BJ (cell line): ENCODE results near the gene B4GALT4. TPM values are rescaled to one million over a fixed set of nuclear protein-coding genes. Genes with fewer than 3 reads are reported as not detected.

Experiments
- CTCF ChIA-PET: fragments of 350-600 bp; formaldehyde crosslinking; extraction: SDS; loops from one replicate; lab custom pipeline; 2021; ENCODE audit warnings: antibody characterized with exemption, inconsistent platforms; lab: Yijun Ruan, JAX
- POLR2A ChIA-PET: fragments of 300-600 bp; sonication (Branson Sonifier 250); formaldehyde crosslinking; extraction: SDS; loops from one replicate; lab custom pipeline; 2021; ENCODE audit warnings: antibody characterized with exemption; lab: Charles Lee
- DNase-seq: peaks from one replicate; pipeline ENCODE4 v3.0.0-alpha.2; 2011; ENCODE audit warnings: low read depth
- H3K27me3 ChIP-seq: 2 replicates; pipeline ENCODE4 v1.6.0; 2011; ENCODE audit warnings: low read length; ENCODE audit not compliant: control insufficient read depth, insufficient read depth
- H3K36me3 ChIP-seq: 2 replicates; pipeline ENCODE4 v1.5.1; 2011; ENCODE audit warnings: low read length; ENCODE audit not compliant: control insufficient read depth, insufficient read depth
- H3K4me3 ChIP-seq: 2 replicates; pipeline ENCODE4 v1.5.1; 2011; ENCODE audit warnings: low read depth, mild to moderate bottlenecking, control low read depth, low read length
- polyA plus RNA-seq: library from polyadenylated mRNA; depleted of rRNA; stranded (reverse); fragments of >200 nt; gene quantifications from 2 replicates; pipeline ENCODE4 v1.2.3, GENCODE V29; 2011
- TF ChIP-seq, protein P1 (sequence below): IDR thresholded peaks from 2 replicates; pipeline ENCODE4 v1.5.1; 2011; ENCODE audit warnings: low read depth, mild to moderate bottlenecking, control low read depth, inconsistent platforms, low read length, moderate library complexity; ENCODE audit not compliant: insufficient read depth

The B4GALT4 gene
- polyA plus RNA-seq, 1 experiment = 20.9 TPM

DNA sequence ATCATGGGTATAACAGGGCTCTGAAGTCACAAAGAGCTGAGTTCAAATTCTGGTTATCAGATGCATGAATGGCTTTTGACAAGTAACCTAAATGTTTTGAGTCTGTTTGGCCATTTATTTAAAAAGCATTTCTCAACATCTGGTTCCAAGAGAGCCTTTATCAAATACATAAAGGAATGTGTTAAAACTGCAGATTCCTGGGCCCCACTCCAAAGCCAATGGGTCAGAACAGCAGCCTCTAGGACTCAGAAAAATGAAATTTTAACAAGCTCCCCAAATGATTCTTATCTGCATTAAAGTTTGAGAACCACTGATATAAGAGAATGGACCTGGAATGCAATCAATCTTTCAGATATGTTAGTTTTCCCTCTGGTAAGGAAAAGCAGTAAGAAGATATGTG lies 3.4 kb downstream of the B4GALT4 start:
- peaks cover 2% of the 10 kb centered on the region for H3K36me3 ChIP-seq
- POLR2A ChIA-PET = interaction anchor here (0.5 to 0.6 kb wide), 2 partner anchors 21 to 51 kb away, joined by 3 to 4 read pairs; no protein-coding TSS in a partner anchor
- H3K4me3 ChIP-seq = no peak overlapping the region
- TF ChIP-seq, protein P1, sequence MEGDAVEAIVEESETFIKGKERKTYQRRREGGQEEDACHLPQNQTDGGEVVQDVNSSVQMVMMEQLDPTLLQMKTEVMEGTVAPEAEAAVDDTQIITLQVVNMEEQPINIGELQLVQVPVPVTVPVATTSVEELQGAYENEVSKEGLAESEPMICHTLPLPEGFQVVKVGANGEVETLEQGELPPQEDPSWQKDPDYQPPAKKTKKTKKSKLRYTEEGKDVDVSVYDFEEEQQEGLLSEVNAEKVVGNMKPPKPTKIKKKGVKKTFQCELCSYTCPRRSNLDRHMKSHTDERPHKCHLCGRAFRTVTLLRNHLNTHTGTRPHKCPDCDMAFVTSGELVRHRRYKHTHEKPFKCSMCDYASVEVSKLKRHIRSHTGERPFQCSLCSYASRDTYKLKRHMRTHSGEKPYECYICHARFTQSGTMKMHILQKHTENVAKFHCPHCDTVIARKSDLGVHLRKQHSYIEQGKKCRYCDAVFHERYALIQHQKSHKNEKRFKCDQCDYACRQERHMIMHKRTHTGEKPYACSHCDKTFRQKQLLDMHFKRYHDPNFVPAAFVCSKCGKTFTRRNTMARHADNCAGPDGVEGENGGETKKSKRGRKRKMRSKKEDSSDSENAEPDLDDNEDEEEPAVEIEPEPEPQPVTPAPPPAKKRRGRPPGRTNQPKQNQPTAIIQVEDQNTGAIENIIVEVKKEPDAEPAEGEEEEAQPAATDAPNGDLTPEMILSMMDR = no peak
- no peak for DNase-seq
- H3K27me3 ChIP-seq = no peaks in the 10 kb centered on the region
- CTCF ChIA-PET = interaction anchor here (1.3 to 2.0 kb wide), 2 partner anchors 91 to 93 kb away, joined by 3 to 10 read pairs; partner anchors contain the start of gene TEX55

DNA sequence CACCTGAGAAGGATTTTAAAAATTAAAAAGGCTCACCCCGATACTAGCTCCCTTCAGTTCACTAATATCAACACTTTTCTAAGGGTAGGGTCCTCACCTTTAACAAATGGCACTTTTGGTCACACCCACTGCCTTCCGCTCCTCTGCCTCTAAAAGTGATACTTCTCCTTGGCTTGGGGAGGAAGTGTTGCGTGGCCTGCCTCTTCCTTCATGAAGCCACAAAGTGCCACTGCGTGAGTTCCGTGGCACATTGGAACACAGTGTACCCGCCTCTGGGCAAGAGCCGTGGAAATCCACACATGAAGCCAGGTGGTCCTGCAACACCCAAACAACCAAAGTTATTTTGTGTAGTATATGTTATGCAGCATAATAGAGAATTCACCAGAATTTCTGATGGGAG lies 3.9 kb downstream of the B4GALT4 start:
- no peaks in the 10 kb centered on the region for H3K27me3 ChIP-seq
- DNase-seq = no peak
- ChIA-PET POLR2A (interaction anchor here (0.6 kb wide), 1 partner anchor 51 kb away, joined by 4 read pairs; no protein-coding TSS in a partner anchor), CTCF (interaction anchor here (2.0 kb wide), 1 partner anchor 90 kb away, joined by 10 read pairs; the partner anchor contains the start of gene TEX55)
- peaks cover 2% of the 10 kb centered on the region for H3K36me3 ChIP-seq
- H3K4me3 ChIP-seq = no peak overlapping the region
- TF ChIP-seq, protein P1 = no peak

DNA sequence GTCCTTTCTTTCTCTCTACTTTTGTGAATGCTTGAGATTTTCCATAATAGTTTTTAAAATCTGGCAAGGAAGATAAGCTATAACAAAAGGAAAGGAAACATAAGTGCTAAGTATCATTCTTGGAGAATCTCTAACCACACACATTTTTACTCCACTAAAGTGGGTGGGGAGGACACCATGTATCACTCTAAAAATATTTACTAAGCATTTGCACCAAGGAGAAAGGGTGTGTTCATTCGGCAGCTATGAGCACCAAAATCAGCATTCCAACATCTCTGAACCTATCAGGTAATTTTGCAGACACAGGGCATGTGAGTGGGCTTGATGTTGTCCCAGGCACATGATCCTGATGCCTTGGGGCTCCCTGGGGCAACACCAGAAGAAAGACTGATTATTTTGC lies 5.5 kb downstream of the B4GALT4 start:
- Histone ChIP-seq H3K4me3 (no peak overlapping the region), H3K36me3 (peaks cover 6% of the 10 kb centered on the region), H3K27me3 (no peaks in the 10 kb centered on the region)
- ChIA-PET CTCF (interaction anchor here (1.0 kb wide), 1 partner anchor 91 kb away, joined by 3 read pairs; no protein-coding TSS in a partner anchor), POLR2A (no interaction called here)
- TF ChIP-seq, protein P1 = no peak
- peak; percentile 49 for DNase-seq

DNA sequence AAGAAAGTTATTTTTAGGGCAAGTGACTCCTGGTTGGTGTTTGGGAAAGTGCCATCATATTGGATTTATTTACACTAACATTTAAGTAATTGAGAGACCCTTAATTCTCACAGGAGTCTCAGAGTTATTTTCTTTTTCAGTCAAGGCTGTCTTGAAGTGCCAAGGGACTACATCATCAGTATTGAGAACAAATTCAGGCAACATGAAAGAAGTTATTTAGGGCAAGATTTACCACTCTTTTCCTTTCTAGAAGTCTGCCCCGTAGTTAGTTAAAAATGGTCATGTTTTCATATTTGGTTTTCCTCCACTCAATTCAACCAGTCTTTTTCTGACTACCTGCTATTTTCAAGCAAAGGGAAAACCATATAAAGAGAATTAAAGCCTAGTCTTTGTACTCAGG lies 6.1 kb downstream of the B4GALT4 start:
- no peak overlapping the region for H3K4me3 ChIP-seq
- TF ChIP-seq, protein P1 = no peak
- no peaks in the 10 kb centered on the region for H3K27me3 ChIP-seq
- DNase-seq = no peak
- H3K36me3 ChIP-seq = peaks cover 7% of the 10 kb centered on the region
- POLR2A ChIA-PET = no interaction called here
- CTCF ChIA-PET = no interaction called here

DNA sequence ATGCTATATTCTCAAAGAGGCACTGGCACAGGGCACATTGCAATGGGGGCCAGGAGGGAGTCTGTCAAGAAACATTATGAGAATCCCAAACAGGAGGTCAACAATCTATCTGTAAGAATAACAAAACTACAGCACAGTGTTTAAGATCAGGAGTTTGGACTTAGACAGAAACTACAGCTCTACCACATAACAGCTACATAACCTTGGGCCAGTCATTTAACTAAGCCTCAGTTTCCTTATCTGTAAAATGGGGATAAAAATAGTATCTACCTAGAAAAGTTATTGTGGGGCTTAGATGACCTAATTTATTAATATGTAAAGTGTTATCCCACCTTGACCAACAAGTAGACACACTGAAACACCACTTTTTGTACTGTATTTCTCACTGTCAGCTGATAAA lies 9.9 kb downstream of the B4GALT4 start:
- peaks cover 14% of the 10 kb centered on the region for H3K36me3 ChIP-seq
- POLR2A ChIA-PET = no interaction called here
- no peaks in the 10 kb centered on the region for H3K27me3 ChIP-seq
- CTCF ChIA-PET = interaction anchor here (0.8 kb wide), 1 partner anchor 10 kb away, joined by 3 read pairs; the partner anchor contains the start of gene B4GALT4
- DNase-seq = no peak
- no peak overlapping the region for H3K4me3 ChIP-seq
- TF ChIP-seq, protein P1 = no peak
